ENCODE data around the gene MAGI2.
"Not testable (repeated sequence)": the region's sequence is repeated elsewhere in the genome, so short reads cannot be mapped to it uniquely, and the experiment has no call there.

The MAGI2 gene

GRCh38 chr7:78261302-78261701 lies 1192.2 kb downstream of the MAGI2 start:
- TF ChIP-seq ZNF274 (IDR thresholded peaks at IDR 0.05; ENCODE audit: low read depth, low read length) = no peak
- H3K4me3 ChIP-seq (ENCODE audit: low read length) = no peak overlapping the region

- no peak overlapping the region for H3K4me3 ChIP-seq (ENCODE audit: low read length)
- no peak for TF ChIP-seq ZNF274 (IDR thresholded peaks at IDR 0.05; ENCODE audit: low read depth, low read length)
Observed at GRCh38 chr7:78260826-78261225, 1192.6 kb downstream of the MAGI2 start.

- TF ChIP-seq ZNF274 (IDR thresholded peaks at IDR 0.05; ENCODE audit: low read depth, low read length) = no peak
Observed at GRCh38 chr7:78254726-78255055, 1198.8 kb downstream of the MAGI2 start.

GRCh38 chr7:78253850-78254725 lies 1199.4 kb downstream of the MAGI2 start:
- TF ChIP-seq ZNF274 (IDR thresholded peaks at IDR 0.05; ENCODE audit: low read depth, low read length) = no peak
- no peak overlapping the region for H3K4me3 ChIP-seq (ENCODE audit: low read length)

More at GRCh38 chr7:78254726-78255055, 1198.8 kb downstream of the MAGI2 start:
- no peak overlapping the region for H3K4me3 ChIP-seq (ENCODE audit: low read length)

GRCh38 chr7:78248867-78249266 lies 1204.6 kb downstream of the MAGI2 start:
- TF ChIP-seq ZNF274 (IDR thresholded peaks at IDR 0.05; ENCODE audit: low read depth, low read length) = no peak
- no peak overlapping the region for H3K4me3 ChIP-seq (ENCODE audit: low read length)

- no peak for TF ChIP-seq ZNF274 (IDR thresholded peaks at IDR 0.05; ENCODE audit: low read depth, low read length)
- H3K4me3 ChIP-seq (ENCODE audit: low read length) = no peak overlapping the region
Observed at GRCh38 chr7:78247910-78248689, 1205.4 kb downstream of the MAGI2 start.

GRCh38 chr7:78240179-78240578 lies 1213.3 kb downstream of the MAGI2 start:
- H3K4me3 ChIP-seq (ENCODE audit: low read length) = not testable (repeated sequence)

- TF ChIP-seq ZNF274 (IDR thresholded peaks at IDR 0.05; ENCODE audit: low read depth, low read length) = no peak
- no peak overlapping the region for H3K4me3 ChIP-seq (ENCODE audit: low read length)
Observed at GRCh38 chr7:78234634-78235033, 1218.8 kb downstream of the MAGI2 start.

GRCh38 chr7:78232806-78233205 lies 1220.7 kb downstream of the MAGI2 start:
- no peak overlapping the region for H3K4me3 ChIP-seq (ENCODE audit: low read length)
- no peak for TF ChIP-seq ZNF274 (IDR thresholded peaks at IDR 0.05; ENCODE audit: low read depth, low read length)

GRCh38 chr7:78226059-78226719 lies 1227.3 kb downstream of the MAGI2 start:
- no peak overlapping the region for H3K4me3 ChIP-seq (ENCODE audit: low read length)
- no peak for TF ChIP-seq ZNF274 (IDR thresholded peaks at IDR 0.05; ENCODE audit: low read depth, low read length)

- TF ChIP-seq ZNF274 (IDR thresholded peaks at IDR 0.05; ENCODE audit: low read depth, low read length) = no peak
- H3K4me3 ChIP-seq (ENCODE audit: low read length) = no peak overlapping the region
Observed at GRCh38 chr7:78225534-78225933, 1227.9 kb downstream of the MAGI2 start.

GRCh38 chr7:78224923-78225322 lies 1228.5 kb downstream of the MAGI2 start:
- H3K4me3 ChIP-seq (ENCODE audit: low read length) = no peak overlapping the region
- no peak for TF ChIP-seq ZNF274 (IDR thresholded peaks at IDR 0.05; ENCODE audit: low read depth, low read length)

GRCh38 chr7:78223598-78223997 lies 1229.9 kb downstream of the MAGI2 start:
- TF ChIP-seq ZNF274 (IDR thresholded peaks at IDR 0.05; ENCODE audit: low read depth, low read length) = no peak
- no peak overlapping the region for H3K4me3 ChIP-seq (ENCODE audit: low read length)

- no peak for TF ChIP-seq ZNF274 (IDR thresholded peaks at IDR 0.05; ENCODE audit: low read depth, low read length)
- H3K4me3 ChIP-seq (ENCODE audit: low read length) = no peak overlapping the region
Observed at GRCh38 chr7:78222001-78222751, 1231.3 kb downstream of the MAGI2 start.
